Upper lobe of left lung (tissue), 6 donors: Measurements from ENCODE around the gene C16orf74. TPM values are rescaled to one million over a fixed set of nuclear protein-coding genes. Genes with fewer than 3 reads are reported as not detected.

Experiments
- ATAC-seq, 2 donors: fragments of 200-7000 bp; cut with Tn5 transposase; one replicate each; pipeline ENCODE4 v1.9.1; 2022; ENCODE audit warnings: mild to moderate bottlenecking in 2 of 2, moderate library complexity in 2 of 2; ENCODE audit not compliant: low FRiP score in 2 of 2
- DNase-seq, 2 donors: peaks; one replicate each; pipeline ENCODE4 v3.0.0-alpha.2; 2019 to 2020
- H3K27ac ChIP-seq, 4 donors: fragments of 200-600 bp; sonication (generic); one replicate each; pipeline ENCODE4 v1.5.1; 2016 to 2019
- H3K27me3 ChIP-seq, 4 donors: fragments of 200-600 bp; sonication (generic); one replicate each; pipeline ENCODE4 v1.5.1; 2017 to 2019
- H3K36me3 ChIP-seq, 4 donors: fragments of 200-600 bp; sonication (generic); one replicate each; pipeline ENCODE4 v1.5.1; 2016 to 2019
- H3K4me1 ChIP-seq, 4 donors: fragments of 200-600 bp; sonication (generic); one replicate each; pipeline ENCODE4 v1.5.1; 2018 to 2019
- H3K4me3 ChIP-seq, 4 donors: fragments of 200-600 bp; sonication (generic); one replicate each; pipeline ENCODE4 v1.5.1; 2017 to 2019; ENCODE audit warnings: mild to moderate bottlenecking in 2 of 4, moderate library complexity in 1 of 4
- H3K9me3 ChIP-seq, 4 donors: fragments of 200-600 bp; sonication (generic); one replicate each; pipeline ENCODE4 v1.5.1; 2018 to 2019
- CTCF ChIP-seq, 6 experiments: fragments of 450-650 bp in 4 of 6; fragments of 200-600 bp in 2 of 6; sonication (generic) in 2 of 6; IDR thresholded peaks; one replicate each; pipeline ENCODE4 v1.5.1; 2016 to 2019; ENCODE audit warnings: antibody characterized with exemption in 6 of 6
- EP300 ChIP-seq, 4 donors: sonication (generic); formaldehyde crosslinking; IDR thresholded peaks; one replicate each; pipeline ENCODE4 v1.5.1; 2017; ENCODE audit warnings: antibody characterized with exemption in 4 of 4, control low read depth in 2 of 4
- POLR2A ChIP-seq, 4 donors: fragments of 450-650 bp; IDR thresholded peaks; one replicate each; pipeline ENCODE4 v1.5.1; 2016 to 2017; ENCODE audit warnings: antibody characterized with exemption in 4 of 4, mild to moderate bottlenecking in 2 of 4
- POLR2AphosphoS5 ChIP-seq, 2 donors: sonication (generic); formaldehyde crosslinking; IDR thresholded peaks; one replicate each; pipeline ENCODE4 v1.5.1; 2017; ENCODE audit warnings: antibody characterized with exemption in 2 of 2
- WGBS, 2 donors: methylation state at CpG; one replicate each; pipeline ENCODE4 v1.1.5; 2017 to 2018; 5-methylcytosine and 5-hydroxymethylcytosine counted together
- total RNA-seq, 6 donors: library from RNA; depleted of rRNA in 4 of 6; stranded (reverse); fragments of >200 nt in 4 of 6; gene quantifications; one replicate each; pipeline versions ENCODE4 v1.1.0 to v1.2.1, GENCODE V29; 2016 to 2021
- donor health status: DM: no; HTN: no; CAD: no; lungs with moderate emphysema.
- donor health status: DM: no; HTN: yes; CAD: no; lungs with severe emphysema.

C16orf74 gene
- total RNA-seq, 6 donors from 2014 or later: 1.2 to 6.3 (median 4.1) TPM; not detected in 1

- ATAC-seq: no peak
- Histone ChIP-seq H3K4me3 (no peak overlapping the region), H3K27me3 (no peaks in the 10 kb centered on the region), H3K9me3 (no peaks in the 10 kb centered on the region), H3K4me1 (peaks cover 0 to 3% (median 0%) of the 10 kb centered on the region in 4 donors), H3K27ac (no peak overlapping the region), H3K36me3 (peaks cover 70 to 100% (median 93%) of the 10 kb centered on the region in 4 donors)
- no peak for TF ChIP-seq POLR2AphosphoS5 (IDR thresholded peaks at IDR 0.05)
- no peak for TF ChIP-seq CTCF (IDR thresholded peaks at IDR 0.05)
- TF ChIP-seq EP300 (IDR thresholded peaks at IDR 0.05): no peak
- TF ChIP-seq POLR2A (IDR thresholded peaks at IDR 0.05): no peak
- peak in 1 of 2 donors; percentile 46 for DNase-seq
- 87 to 94% methylated on average over 14 to 15 of the region's 16 CpGs for WGBS, 2 donors
These were observed 83.0 kb downstream of the C16orf74 start for GRCh38 chr16:85667841-85668413.

- Histone ChIP-seq H3K27me3 (no peaks in the 10 kb centered on the region), H3K4me3 (no peak overlapping the region), H3K4me1 (no peaks in the 10 kb centered on the region), H3K27ac (no peak overlapping the region), H3K36me3 (peaks cover 67 to 100% (median 93%) of the 10 kb centered on the region in 4 donors), H3K9me3 (no peaks in the 10 kb centered on the region)
- ATAC-seq (no peak), DNase-seq (peak in 1 of 2 donors; percentile 30)
- WGBS, 2 donors: 85 to 92% methylated on average over 4 to 9 of the region's 9 CpGs
- TF ChIP-seq POLR2A (IDR thresholded peaks at IDR 0.05): no peak
These were observed 83.6 kb downstream of the C16orf74 start for GRCh38 chr16:85667261-85667660.

- Histone ChIP-seq H3K27me3 (no peaks in the 10 kb centered on the region), H3K36me3 (peaks cover 61 to 100% (median 95%) of the 10 kb centered on the region in 4 donors), H3K4me1 (peaks cover 0 to 9% (median 0%) of the 10 kb centered on the region in 4 donors), H3K4me3 (no peak overlapping the region), H3K9me3 (no peaks in the 10 kb centered on the region), H3K27ac (no peak overlapping the region)
- WGBS, 2 donors: 91 to 97% methylated on average over 6 to 13 of the region's 13 CpGs
- no peak for ATAC-seq
- no peak for TF ChIP-seq POLR2A (IDR thresholded peaks at IDR 0.05)
- TF ChIP-seq EP300 (IDR thresholded peaks at IDR 0.05): no peak
- no peak for TF ChIP-seq POLR2AphosphoS5 (IDR thresholded peaks at IDR 0.05)
- TF ChIP-seq CTCF (IDR thresholded peaks at IDR 0.05): no peak
- DNase-seq: peak in 1 of 2 donors; percentile 54
These were observed 85.0 kb downstream of the C16orf74 start for GRCh38 chr16:85665929-85666328.

GRCh38 chr16:85665373-85665740, 85.5 kb downstream of the C16orf74 start:
- H3K36me3 ChIP-seq: peaks cover 56 to 100% (median 92%) of the 10 kb centered on the region in 4 donors
- peak in 1 of 2 donors; percentile 15 for DNase-seq
- peaks cover 0 to 15% (median 0%) of the 10 kb centered on the region in 4 donors for H3K4me1 ChIP-seq
- no peak for ATAC-seq
- no peak for TF ChIP-seq POLR2AphosphoS5 (IDR thresholded peaks at IDR 0.05)
- TF ChIP-seq EP300 (IDR thresholded peaks at IDR 0.05): no peak
- no peak for TF ChIP-seq CTCF (IDR thresholded peaks at IDR 0.05)
- TF ChIP-seq POLR2A (IDR thresholded peaks at IDR 0.05): no peak
- no peak overlapping the region for H3K27ac ChIP-seq
- no peaks in the 10 kb centered on the region for H3K9me3 ChIP-seq
- no peak overlapping the region for H3K4me3 ChIP-seq
- 93 to 96% methylated on average over 12 of the region's 12 CpGs for WGBS, 2 donors
- no peaks in the 10 kb centered on the region for H3K27me3 ChIP-seq

GRCh38 chr16:85664580-85665372, 86.1 kb downstream of the C16orf74 start:
- H3K4me1 ChIP-seq: peaks cover 0 to 21% (median 3%) of the 10 kb centered on the region in 4 donors
- ATAC-seq: no peak
- H3K36me3 ChIP-seq: peaks cover 51 to 100% (median 90%) of the 10 kb centered on the region in 4 donors
- peak in 1 of 2 donors; percentile 27 for DNase-seq
- H3K9me3 ChIP-seq: no peaks in the 10 kb centered on the region
- no peaks in the 10 kb centered on the region for H3K27me3 ChIP-seq
- H3K27ac ChIP-seq: no peak overlapping the region
- no peak overlapping the region for H3K4me3 ChIP-seq
- no peak for TF ChIP-seq POLR2A (IDR thresholded peaks at IDR 0.05)
- no peak for TF ChIP-seq EP300 (IDR thresholded peaks at IDR 0.05)
- TF ChIP-seq CTCF (IDR thresholded peaks at IDR 0.05): no peak
- TF ChIP-seq POLR2AphosphoS5 (IDR thresholded peaks at IDR 0.05): no peak
- 92 to 96% methylated on average over 24 to 27 of the region's 27 CpGs for WGBS, 2 donors
